Fibroblast of villous mesenchyme (primary cell): ENCODE measurements around the gene ST3GAL4. TPM values are rescaled to one million over a fixed set of nuclear protein-coding genes. Genes with fewer than 3 reads are reported as not detected.

Experiments
- DNase-seq: peaks from one replicate; pipeline ENCODE4 v3.0.0-alpha.2; 2010; ENCODE audit warnings: low read depth
- H3K4me3 ChIP-seq: 2 replicates; pipeline ENCODE4 v1.5.1; 2011; ENCODE audit warnings: low read depth, mild to moderate bottlenecking, low read length
- CTCF ChIP-seq: IDR thresholded peaks from 2 replicates; pipeline ENCODE4 v1.5.1; 2012; ENCODE audit warnings: low read depth, mild to moderate bottlenecking, low read length; ENCODE audit not compliant: insufficient read depth
- total RNA-seq: library from RNA; depleted of rRNA; stranded (reverse); fragments of >200 nt; gene quantifications from 2 replicates; pipeline ENCODE4 v1.2.3, GENCODE V29; 2012

The ST3GAL4 gene
- total RNA-seq, 1 donor: 16.8 TPM

GRCh38 chr11:126416542-126417090, 61.1 kb downstream of the ST3GAL4 start:
- peak; percentile 88 for DNase-seq
- no peak for TF ChIP-seq CTCF
- H3K4me3 ChIP-seq: peak overlapping the region; percentile 53

- no peak for TF ChIP-seq CTCF
- no peak for DNase-seq
- H3K4me3 ChIP-seq: peak overlapping the region; percentile 53
Observed at GRCh38 chr11:126417091-126417862, 61.8 kb downstream of the ST3GAL4 start.

GRCh38 chr11:126418887-126419286, 63.4 kb downstream of the ST3GAL4 start:
- no peak for TF ChIP-seq CTCF
- H3K4me3 ChIP-seq: no peak overlapping the region
- no peak for DNase-seq

- H3K4me3 ChIP-seq: no peak overlapping the region
- no peak for TF ChIP-seq CTCF
- peak; percentile 70 for DNase-seq
Observed at GRCh38 chr11:126419801-126420697, 64.6 kb downstream of the ST3GAL4 start.

- no peak for TF ChIP-seq CTCF
- no peak overlapping the region for H3K4me3 ChIP-seq
- DNase-seq: no peak
Observed at GRCh38 chr11:126420698-126421256, 65.3 kb downstream of the ST3GAL4 start.

- no peak for TF ChIP-seq CTCF
- no peak overlapping the region for H3K4me3 ChIP-seq
- no peak for DNase-seq
Observed at GRCh38 chr11:126421271-126421671, 65.8 kb downstream of the ST3GAL4 start.
